CD4-positive, CD25-positive, alpha-beta regulatory T cell (primary cell): ENCODE measurements around the gene ATP13A3. TPM values are rescaled to one million over a fixed set of nuclear protein-coding genes. Genes with fewer than 3 reads are reported as not detected.

Experiments
- ATAC-seq, 2 donors: fragments of 150-1000 bp; cut with Tn5 transposase; one replicate each; pipeline ENCODE4 v1.10.0; 2021; ENCODE audit warnings: low read depth in 2 of 2, moderate number of reproducible peaks in 2 of 2, moderate library complexity in 1 of 2
- DNase-seq, 3 donors: peaks; one replicate each; pipeline versions ENCODE4 v3.0.0 to v3.0.0-alpha.2; 2012 to 2022; ENCODE audit warnings: mixed read lengths in 1 of 3
- H3K27ac ChIP-seq: one replicate; pipeline ENCODE4 v1.7.0; 2013; ENCODE audit warnings: mild to moderate bottlenecking, low read length; ENCODE audit not compliant: insufficient read depth, poor library complexity, severe bottlenecking
- H3K27me3 ChIP-seq: one replicate; pipeline ENCODE4 v1.7.0; 2013; ENCODE audit warnings: low read length; ENCODE audit not compliant: control insufficient read depth, insufficient read depth
- H3K36me3 ChIP-seq: one replicate; pipeline ENCODE4 v1.7.0; 2013; ENCODE audit warnings: mild to moderate bottlenecking, low read length, moderate library complexity; ENCODE audit not compliant: control insufficient read depth, insufficient read depth
- H3K4me1 ChIP-seq: 2 replicates; pipeline ENCODE4 v1.7.0; 2013; ENCODE audit warnings: mild to moderate bottlenecking, low read length; ENCODE audit not compliant: insufficient read depth, control insufficient read depth, poor library complexity, severe bottlenecking
- H3K4me3 ChIP-seq: one replicate; pipeline ENCODE4 v1.7.0; 2013; ENCODE audit warnings: low read depth, mild to moderate bottlenecking, low read length, moderate library complexity
- H3K9me3 ChIP-seq, 2 experiments: 1 replicate in 1 of 2; 2 replicates in 1 of 2; pipeline ENCODE4 v1.7.0; 2013; ENCODE audit warnings: low read length in 2 of 2, mild to moderate bottlenecking in 1 of 2, moderate library complexity in 1 of 2; ENCODE audit not compliant: control insufficient read depth in 2 of 2
- H3K27ac Mint-ChIP-seq, 3 donors: one replicate each; pipeline ENCODE4 v1.8.0; 2020 to 2022; ENCODE audit warnings: mild to moderate bottlenecking in 3 of 3, mixed read lengths in 3 of 3, moderate library complexity in 2 of 3
- H3K27me3 Mint-ChIP-seq: one replicate; pipeline ENCODE4 v1.8.0; 2022; ENCODE audit warnings: mild to moderate bottlenecking, mixed read lengths
- H3K36me3 Mint-ChIP-seq: one replicate; pipeline ENCODE4 v1.8.0; 2020; ENCODE audit warnings: mixed read lengths
- H3K4me1 Mint-ChIP-seq, 4 donors: one replicate each; pipeline ENCODE4 v1.8.0; 2020 to 2022; ENCODE audit warnings: mixed read lengths in 4 of 4, mild to moderate bottlenecking in 1 of 4
- H3K4me3 Mint-ChIP-seq, 4 donors: one replicate each; pipeline ENCODE4 v1.8.0; 2020 to 2022; ENCODE audit warnings: mild to moderate bottlenecking in 4 of 4, mixed read lengths in 4 of 4, moderate library complexity in 3 of 4
- H3K9me3 Mint-ChIP-seq, 7 donors: one replicate each; pipeline ENCODE4 v1.8.0; 2020 to 2022; ENCODE audit warnings: mixed read lengths in 7 of 7, mild to moderate bottlenecking in 3 of 7, moderate library complexity in 2 of 7
- polyA plus RNA-seq, 4 donors: library from polyadenylated mRNA; unstranded; fragments of 300-500 nt; fragmentation: Illumina TruSeq; gene quantifications; one replicate each; pipeline ENCODE4 v1.2.3, GENCODE V29; 2021
- total RNA-seq: library from RNA; stranded (reverse); gene quantifications from one replicate; pipeline ENCODE4 v1.2.3, GENCODE V29; 2022

Gene ATP13A3
- total and polyA plus RNA-seq, 5 donors from 2014 or later: 8.6 to 114 (median 16.0) TPM

- H3K27me3 ChIP-seq: peaks cover 16% of the 10 kb centered on the region
- H3K9me3 ChIP-seq: no peaks in the 10 kb centered on the region
- H3K27ac ChIP-seq: no peak within 1 kb of the TSS
- H3K4me1 ChIP-seq: peaks cover 30% of the 10 kb centered on the region
- H3K9me3 Mint-ChIP-seq: peaks cover 0 to 1% (median 0%) of the 10 kb centered on the region in 7 donors
- ATAC-seq (no peak), DNase-seq (no peak)
- H3K27me3 Mint-ChIP-seq: peaks cover 34% of the 10 kb centered on the region
- H3K27ac Mint-ChIP-seq: peak within 1 kb of the TSS in 2 of 3 donors; percentile 67 to 72
- H3K4me3 Mint-ChIP-seq: peak within 1 kb of the TSS; percentile 7 to 92 (median 86)
- peaks cover 2% of the 10 kb centered on the region for H3K36me3 ChIP-seq
- peak within 1 kb of the TSS; percentile 67 for H3K4me3 ChIP-seq
- H3K36me3 Mint-ChIP-seq: no peaks in the 10 kb centered on the region
- H3K4me1 Mint-ChIP-seq: peaks cover 14 to 46% (median 30%) of the 10 kb centered on the region in 4 donors
Measured at GRCh38 chr3:194399166-194399565, 87.6 kb downstream of the ATP13A3 start, which contains the start of gene GP5. TSS of gene GP5 (minus strand) at chr3:194399266. CDS start at chr3:194398282, 984 bp downstream.

DNA sequence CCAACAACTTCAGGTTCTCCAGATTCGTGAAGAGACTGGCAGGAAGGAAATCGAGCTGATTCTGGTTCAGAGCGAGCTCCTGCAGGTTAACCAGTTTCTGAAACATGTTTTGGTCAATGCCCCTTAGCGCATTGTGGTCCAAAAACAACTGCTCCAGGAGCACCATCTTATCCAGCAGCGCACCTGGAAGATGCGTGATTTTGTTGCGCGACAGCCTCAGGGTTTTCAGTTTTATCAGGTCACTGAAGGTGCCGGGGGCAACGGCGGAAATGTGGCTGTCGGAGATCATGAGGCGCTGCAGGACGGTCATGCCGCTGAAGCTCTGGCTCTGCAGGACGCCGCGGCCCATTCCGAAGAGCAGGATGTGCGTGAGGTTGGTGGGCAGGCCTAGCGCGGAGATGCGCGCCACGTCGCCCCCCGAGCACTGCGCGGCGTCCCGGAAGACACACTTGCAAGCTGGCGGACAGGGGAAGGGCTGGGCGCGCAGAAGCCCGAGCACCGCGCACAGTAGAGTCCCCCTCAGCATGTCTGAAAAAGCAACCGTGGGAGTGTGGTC is 89.0 kb downstream of the ATP13A3 start:
- Histone ChIP-seq H3K36me3 (no peaks in the 10 kb centered on the region), H3K27ac (no peak overlapping the region), H3K4me1 (peaks cover 30% of the 10 kb centered on the region), H3K4me3 (peak overlapping the region; percentile 77), H3K9me3 (no peaks in the 10 kb centered on the region), H3K27me3 (peaks cover 16% of the 10 kb centered on the region)
- Mint-ChIP-seq H3K4me1 (peaks cover 14 to 46% (median 30%) of the 10 kb centered on the region in 4 donors), H3K27me3 (peaks cover 37% of the 10 kb centered on the region), H3K36me3 (no peaks in the 10 kb centered on the region), H3K4me3 (peak overlapping the region; percentile 75 to 92 (median 86)), H3K27ac (peak overlapping the region in 1 of 3 donors; percentile 72), H3K9me3 (peaks cover 0 to 1% (median 0%) of the 10 kb centered on the region in 7 donors)
- ATAC-seq (peak; percentile 25 to 28), DNase-seq (peak in 2 of 3 donors; percentile 9 to 78)

GRCh38 chr3:194396859-194397756 is 89.7 kb downstream of the ATP13A3 start:
- peaks cover 30% of the 10 kb centered on the region for H3K4me1 ChIP-seq
- peaks cover 16% of the 10 kb centered on the region for H3K27me3 ChIP-seq
- peak overlapping the region; percentile 51 to 92 (median 72) for H3K27ac Mint-ChIP-seq
- H3K36me3 ChIP-seq: no peaks in the 10 kb centered on the region
- H3K9me3 ChIP-seq: no peaks in the 10 kb centered on the region
- H3K4me3 ChIP-seq: peak overlapping the region; percentile 77
- peaks cover 0 to 1% (median 0%) of the 10 kb centered on the region in 7 donors for H3K9me3 Mint-ChIP-seq
- DNase-seq (peak in 2 of 3 donors; percentile 38 to 80), ATAC-seq (peak; percentile 50 to 53)
- H3K4me1 Mint-ChIP-seq: peaks cover 16 to 46% (median 30%) of the 10 kb centered on the region in 4 donors
- peak overlapping the region; percentile 75 to 92 (median 86) for H3K4me3 Mint-ChIP-seq
- H3K27me3 Mint-ChIP-seq: peaks cover 37% of the 10 kb centered on the region
- no peaks in the 10 kb centered on the region for H3K36me3 Mint-ChIP-seq
- peak overlapping the region; percentile 5 for H3K27ac ChIP-seq

- Mint-ChIP-seq H3K27me3 (peaks cover 39% of the 10 kb centered on the region), H3K4me3 (peak overlapping the region; percentile 53 to 84 (median 76)), H3K9me3 (peaks cover 0 to 1% (median 0%) of the 10 kb centered on the region in 7 donors), H3K27ac (peak overlapping the region in 1 of 3 donors; percentile 32), H3K4me1 (peaks cover 16 to 46% (median 30%) of the 10 kb centered on the region in 4 donors), H3K36me3 (no peaks in the 10 kb centered on the region)
- Histone ChIP-seq H3K27ac (peak overlapping the region; percentile 5), H3K4me1 (peaks cover 30% of the 10 kb centered on the region), H3K4me3 (no peak overlapping the region), H3K9me3 (no peaks in the 10 kb centered on the region), H3K27me3 (peaks cover 16% of the 10 kb centered on the region), H3K36me3 (no peaks in the 10 kb centered on the region)
- no peak for DNase-seq
- no peak for ATAC-seq
Measured at GRCh38 chr3:194396539-194396858, 90.3 kb downstream of the ATP13A3 start.

- peaks cover 44% of the 10 kb centered on the region for H3K27me3 Mint-ChIP-seq
- peaks cover 16% of the 10 kb centered on the region for H3K27me3 ChIP-seq
- DNase-seq (peak in 2 of 3 donors; percentile 41 to 92), ATAC-seq (peak; percentile 54 to 70)
- H3K27ac ChIP-seq: no peak overlapping the region
- no peaks in the 10 kb centered on the region for H3K36me3 ChIP-seq
- H3K4me3 Mint-ChIP-seq: peak overlapping the region; percentile 53 to 84 (median 80)
- H3K9me3 ChIP-seq: peaks cover 2% of the 10 kb centered on the region in 2 experiments
- no peaks in the 10 kb centered on the region for H3K36me3 Mint-ChIP-seq
- H3K4me1 ChIP-seq: peaks cover 30% of the 10 kb centered on the region
- H3K9me3 Mint-ChIP-seq: peaks cover 0 to 2% (median 1%) of the 10 kb centered on the region in 7 donors
- H3K4me1 Mint-ChIP-seq: peaks cover 16 to 46% (median 30%) of the 10 kb centered on the region in 4 donors
- no peak overlapping the region for H3K27ac Mint-ChIP-seq
- H3K4me3 ChIP-seq: no peak overlapping the region
Measured at GRCh38 chr3:194395778-194396538, 90.8 kb downstream of the ATP13A3 start.

DNA sequence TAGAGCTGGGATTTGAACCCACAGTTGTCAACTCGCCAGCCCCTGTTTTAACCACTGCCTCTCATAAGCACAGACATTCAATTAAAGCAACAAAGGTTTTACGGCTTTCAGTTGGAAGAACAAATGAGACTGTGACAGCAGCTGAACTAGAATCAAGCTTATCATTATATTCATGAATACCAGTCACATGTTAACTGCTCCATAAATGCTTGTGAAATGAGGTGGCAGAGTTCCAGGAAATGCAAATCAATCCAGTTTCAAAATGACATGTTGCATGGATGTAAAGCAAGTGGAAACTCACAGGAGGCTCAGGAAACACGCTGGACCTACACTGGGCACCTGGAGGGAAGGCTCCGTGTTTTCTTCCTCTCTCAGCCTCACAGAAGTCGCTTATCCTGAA is 91.6 kb downstream of the ATP13A3 start:
- Mint-ChIP-seq H3K36me3 (no peaks in the 10 kb centered on the region), H3K4me3 (peak overlapping the region in 3 of 4 donors; percentile 46 to 82 (median 53)), H3K4me1 (peaks cover 16 to 45% (median 30%) of the 10 kb centered on the region in 4 donors), H3K27ac (peak overlapping the region in 1 of 3 donors; percentile 94), H3K27me3 (peaks cover 50% of the 10 kb centered on the region), H3K9me3 (peaks cover 0 to 8% (median 1%) of the 10 kb centered on the region in 7 donors)
- ATAC-seq (no peak), DNase-seq (peak in 1 of 3 donors; percentile 34)
- Histone ChIP-seq H3K9me3 (peaks cover 5 to 6% of the 10 kb centered on the region in 2 experiments), H3K27ac (no peak overlapping the region), H3K27me3 (peaks cover 16% of the 10 kb centered on the region), H3K4me1 (peaks cover 30% of the 10 kb centered on the region), H3K4me3 (no peak overlapping the region), H3K36me3 (no peaks in the 10 kb centered on the region)

- Mint-ChIP-seq H3K4me3 (no peak overlapping the region), H3K9me3 (peaks cover 0 to 8% (median 1%) of the 10 kb centered on the region in 7 donors), H3K4me1 (peaks cover 3 to 24% (median 13%) of the 10 kb centered on the region in 4 donors), H3K36me3 (no peaks in the 10 kb centered on the region), H3K27me3 (peaks cover 45% of the 10 kb centered on the region), H3K27ac (no peak overlapping the region)
- Histone ChIP-seq H3K9me3 (peaks cover 5 to 6% of the 10 kb centered on the region in 2 experiments), H3K4me3 (no peak overlapping the region), H3K27ac (no peak overlapping the region), H3K36me3 (no peaks in the 10 kb centered on the region), H3K27me3 (peaks cover 8% of the 10 kb centered on the region), H3K4me1 (peaks cover 16% of the 10 kb centered on the region)
- DNase-seq (no peak), ATAC-seq (no peak)
Measured at GRCh38 chr3:194392576-194392975, 94.2 kb downstream of the ATP13A3 start.
